ENCODE data around the gene FNDC3B.

FNDC3B gene

DNA sequence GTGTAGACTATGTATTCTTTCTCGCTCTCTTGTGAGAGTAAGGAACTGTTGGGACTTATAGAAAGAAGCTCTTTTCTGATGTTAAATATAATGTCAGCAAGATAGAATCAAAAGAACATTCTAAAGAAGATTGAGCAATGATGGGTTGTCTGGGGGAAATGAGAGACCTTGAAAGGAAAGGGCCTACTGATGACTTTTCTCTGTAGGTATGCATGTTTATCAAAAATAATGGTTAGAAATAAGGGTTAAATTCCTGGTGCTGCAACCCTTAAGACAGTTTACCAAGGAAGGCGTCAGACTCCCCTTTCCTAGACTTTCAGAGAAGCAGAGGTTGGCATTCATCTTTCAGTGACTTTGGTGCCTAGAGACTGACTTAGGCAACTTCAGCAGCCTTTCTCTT, 339.1 kb downstream of the FNDC3B start:
- in situ Hi-C loops (cut with MboI; ENCODE audit: low sequenced_read_pairs) = no loop called here

DNA sequence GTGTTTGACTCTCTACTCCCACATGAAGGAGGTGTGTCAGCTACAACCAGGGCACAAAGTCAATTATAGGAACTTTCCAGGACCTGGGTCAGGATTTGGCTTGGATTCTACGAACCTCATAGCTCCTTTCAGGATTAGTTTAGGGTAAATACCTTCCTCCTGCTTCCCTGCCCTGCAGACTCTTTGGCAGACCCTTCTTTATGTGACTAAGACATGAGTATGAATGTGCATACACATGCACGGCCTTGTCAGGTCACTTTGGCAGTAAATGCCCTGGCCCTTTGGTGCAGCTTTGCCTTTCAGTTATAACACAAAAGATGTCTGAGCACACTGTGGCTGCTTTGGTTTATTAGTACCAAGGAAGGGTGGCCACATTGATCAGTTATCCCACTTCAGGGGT, 340.0 kb downstream of the FNDC3B start:
- in situ Hi-C loops (cut with MboI; ENCODE audit: low sequenced_read_pairs) = no loop called here

DNA sequence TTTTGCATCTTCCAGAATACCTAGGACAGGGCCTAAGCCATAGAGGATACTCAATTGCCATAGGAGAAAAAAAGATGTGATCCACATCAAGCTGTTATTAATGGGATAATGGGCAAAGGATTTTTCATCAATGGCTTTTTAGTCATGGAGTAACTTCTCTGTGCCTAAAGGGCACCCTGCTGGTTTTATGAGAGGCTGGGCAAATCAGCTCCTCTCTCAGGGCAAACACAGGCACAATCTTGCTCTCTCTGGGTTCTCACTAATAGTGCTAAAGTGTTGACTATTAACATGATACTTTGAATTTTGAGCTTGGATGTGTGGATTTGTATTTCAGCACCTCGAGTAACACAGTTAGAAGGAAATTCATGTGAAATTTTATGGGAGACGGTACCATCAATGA, 341.3 kb downstream of the FNDC3B start:
- in situ Hi-C loops (cut with MboI; ENCODE audit: low sequenced_read_pairs) = no loop called here

- in situ Hi-C loops (cut with MboI; ENCODE audit: low sequenced_read_pairs) = no loop called here
These were observed 344.0 kb downstream of the FNDC3B start for GRCh38 chr3:172383306-172383796.

- in situ Hi-C loops (cut with MboI; ENCODE audit: low sequenced_read_pairs) = no loop called here
These were observed 345.5 kb downstream of the FNDC3B start for GRCh38 chr3:172384836-172385235.

- in situ Hi-C loops (cut with MboI; ENCODE audit: low sequenced_read_pairs) = no loop called here
These were observed 348.4 kb downstream of the FNDC3B start for GRCh38 chr3:172387728-172388127.

- in situ Hi-C loops (cut with MboI; ENCODE audit: low sequenced_read_pairs) = no loop called here
These were observed 349.2 kb downstream of the FNDC3B start for GRCh38 chr3:172388412-172389078.

- in situ Hi-C loops (cut with MboI; ENCODE audit: low sequenced_read_pairs) = no loop called here
These were observed 351.4 kb downstream of the FNDC3B start for GRCh38 chr3:172390792-172391191.

DNA sequence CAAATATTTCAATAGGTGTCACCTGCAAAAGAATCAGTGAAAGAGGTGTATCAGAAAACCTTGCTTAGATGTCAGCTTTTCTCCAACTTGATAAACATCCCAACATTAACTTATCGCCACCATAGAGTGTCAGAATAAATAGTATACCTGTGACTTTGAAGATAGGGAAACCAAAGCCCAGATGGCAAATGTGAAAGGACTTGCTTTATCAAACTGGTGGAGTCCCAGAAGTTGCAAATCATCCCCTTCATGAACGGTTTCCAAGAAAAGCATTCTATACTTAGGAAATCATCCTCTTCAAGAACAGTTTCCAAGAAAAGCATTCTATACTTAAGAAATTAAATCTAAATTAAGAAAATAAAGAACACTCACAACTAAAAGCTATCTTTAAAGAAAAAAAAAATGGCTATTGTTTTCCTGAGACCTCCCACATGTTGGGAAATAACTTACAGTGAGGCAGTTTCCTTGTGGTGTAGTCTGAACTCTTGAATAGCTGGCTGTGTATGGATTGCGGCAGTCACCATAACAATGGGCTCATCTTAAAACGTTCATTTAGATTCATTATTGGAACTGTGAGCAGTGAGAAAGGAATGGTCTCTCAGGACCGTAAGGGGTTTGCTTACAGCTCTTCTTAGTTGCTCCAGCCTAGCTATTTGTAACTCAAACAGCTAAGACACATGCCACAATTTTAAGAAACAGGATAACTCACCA, 352.4 kb downstream of the FNDC3B start:
- in situ Hi-C loops (cut with MboI; ENCODE audit: low sequenced_read_pairs) = no loop called here

DNA sequence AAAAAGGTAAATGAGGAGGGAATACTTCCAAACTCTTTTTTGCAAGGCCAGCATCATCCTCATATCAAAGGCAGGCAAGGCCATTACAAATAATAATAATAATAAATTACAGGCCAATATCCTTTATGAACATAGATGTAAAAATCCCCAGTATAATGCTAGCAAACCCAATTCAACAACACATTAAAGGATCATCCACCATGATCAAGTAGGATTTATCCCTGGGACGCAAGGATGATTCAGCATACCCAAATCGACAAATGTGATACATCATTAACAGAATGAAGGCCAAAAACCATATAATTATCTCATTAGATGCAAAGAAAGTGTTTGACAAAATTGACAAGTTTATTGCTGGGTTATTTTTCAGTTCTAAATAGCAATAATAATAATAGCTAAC, 355.3 kb downstream of the FNDC3B start:
- in situ Hi-C loops (cut with MboI; ENCODE audit: low sequenced_read_pairs) = no loop called here

DNA sequence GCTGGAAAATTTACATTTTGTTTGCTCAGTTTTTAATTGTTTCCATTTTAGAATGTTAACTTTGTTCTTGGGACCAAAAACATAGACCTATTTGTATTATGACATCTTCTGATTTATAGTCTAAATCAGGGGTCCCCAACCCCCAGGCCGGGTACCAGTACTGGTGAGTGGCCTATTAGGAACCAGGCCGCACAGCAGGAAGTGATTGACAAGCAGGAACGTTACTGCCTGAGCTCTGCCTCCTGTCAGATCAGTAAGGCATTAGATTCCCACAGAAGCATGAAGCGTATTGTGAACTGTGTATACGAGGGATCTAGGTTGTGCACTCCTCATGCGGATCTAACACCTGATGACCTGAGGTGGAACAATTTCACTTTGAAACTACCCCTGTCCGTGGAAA, 357.0 kb downstream of the FNDC3B start:
- in situ Hi-C loops (cut with MboI; ENCODE audit: low sequenced_read_pairs) = no loop called here

DNA sequence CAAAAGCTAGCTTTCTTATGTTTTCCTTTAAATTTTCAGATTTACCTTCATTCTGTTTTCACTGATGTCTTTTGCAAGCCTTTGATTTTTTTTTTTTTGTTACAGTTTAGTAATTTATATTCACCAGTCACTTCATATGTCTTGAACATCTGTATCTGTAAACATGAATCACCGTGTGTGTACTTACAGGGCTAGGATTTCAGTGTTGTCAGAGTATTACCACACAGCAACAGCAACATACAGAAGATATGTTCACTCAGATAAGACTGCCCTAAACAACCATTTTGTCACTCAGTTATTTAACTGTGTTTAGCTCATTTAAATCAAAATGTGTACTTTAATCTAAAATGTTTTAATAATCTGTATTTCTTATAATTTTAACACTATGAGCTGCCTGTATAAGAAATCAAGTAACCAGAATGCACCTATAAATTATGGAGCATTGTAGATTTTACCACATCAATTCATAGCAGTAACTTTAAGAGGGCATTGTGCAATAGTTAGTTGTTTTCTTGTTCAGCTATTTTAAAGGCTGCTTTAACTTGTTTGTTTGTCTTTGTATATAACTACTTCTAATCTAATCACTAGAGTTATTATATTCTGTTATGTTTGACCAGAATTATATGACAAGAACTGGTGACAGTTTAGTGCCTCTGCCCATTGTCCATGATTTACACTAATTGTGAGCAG, 358.5 kb downstream of the FNDC3B start:
- in situ Hi-C loops (cut with MboI; ENCODE audit: low sequenced_read_pairs) = no loop called here

GRCh38 chr3:172398484-172398883, 359.1 kb downstream of the FNDC3B start:
- in situ Hi-C loops (cut with MboI; ENCODE audit: low sequenced_read_pairs) = no loop called here

DNA sequence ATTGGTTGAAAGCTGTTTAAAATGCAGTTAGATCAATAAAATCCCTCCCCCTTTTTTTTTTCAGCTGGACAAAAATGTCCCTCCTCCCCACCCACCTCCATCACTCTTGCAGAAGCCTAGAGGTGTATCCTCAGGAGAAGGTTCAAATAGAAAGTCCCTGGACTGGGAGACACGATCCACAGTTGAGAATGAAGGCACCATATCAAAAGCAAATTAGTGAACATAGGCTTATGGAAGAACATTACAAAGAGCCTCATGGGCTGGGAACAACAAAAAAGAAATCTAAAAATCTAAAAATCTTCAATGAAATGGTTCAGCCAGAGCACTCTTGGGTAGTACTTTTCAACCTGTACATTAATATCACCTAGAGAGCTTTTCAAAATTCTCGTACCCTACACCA, 362.7 kb downstream of the FNDC3B start:
- in situ Hi-C loops (cut with MboI; ENCODE audit: low sequenced_read_pairs) = no loop called here

GRCh38 chr3:172402892-172403643, 363.7 kb downstream of the FNDC3B start:
- in situ Hi-C loops (cut with MboI; ENCODE audit: low sequenced_read_pairs) = no loop called here

DNA sequence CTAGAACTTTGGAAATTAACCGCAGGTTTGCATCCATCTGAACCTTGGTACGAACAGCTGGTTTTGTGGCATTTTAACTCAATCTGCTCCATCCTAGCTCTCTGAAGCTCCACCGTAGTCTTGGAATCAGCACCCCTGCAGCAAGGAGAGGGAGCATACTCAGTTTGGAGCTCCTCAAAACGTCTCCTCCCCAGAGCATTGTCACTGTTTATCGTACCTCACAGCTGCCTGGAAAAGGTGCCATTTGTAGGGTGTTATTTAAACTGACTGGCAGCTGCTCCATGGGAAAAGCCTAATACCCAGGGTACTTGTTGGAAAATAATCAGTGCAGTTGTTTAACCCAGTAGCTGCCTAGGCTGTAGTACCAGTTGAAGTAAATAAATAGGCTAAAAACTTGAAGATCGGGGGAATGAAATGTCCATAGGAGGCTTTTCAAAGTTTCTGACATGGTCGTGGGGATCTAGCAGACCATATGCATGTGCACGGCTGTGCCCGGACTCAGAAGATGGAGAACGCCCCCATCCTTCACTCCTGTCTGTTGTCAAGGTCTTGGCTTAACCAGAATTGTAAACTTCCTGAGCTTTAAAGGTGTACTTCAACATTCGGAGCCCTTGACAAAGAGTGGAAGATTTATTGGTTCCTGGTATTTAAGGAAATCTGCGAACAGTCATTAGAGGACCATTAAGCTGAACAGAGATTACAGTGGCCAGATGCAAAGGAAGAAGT, 365.0 kb downstream of the FNDC3B start:
- in situ Hi-C loops (cut with MboI; ENCODE audit: low sequenced_read_pairs) = no loop called here

GRCh38 chr3:172405914-172406313, 366.5 kb downstream of the FNDC3B start:
- in situ Hi-C loops (cut with MboI; ENCODE audit: low sequenced_read_pairs) = no loop called here

GRCh38 chr3:172407872-172408271, 368.5 kb downstream of the FNDC3B start:
- in situ Hi-C loops (cut with MboI; ENCODE audit: low sequenced_read_pairs) = no loop called here

DNA sequence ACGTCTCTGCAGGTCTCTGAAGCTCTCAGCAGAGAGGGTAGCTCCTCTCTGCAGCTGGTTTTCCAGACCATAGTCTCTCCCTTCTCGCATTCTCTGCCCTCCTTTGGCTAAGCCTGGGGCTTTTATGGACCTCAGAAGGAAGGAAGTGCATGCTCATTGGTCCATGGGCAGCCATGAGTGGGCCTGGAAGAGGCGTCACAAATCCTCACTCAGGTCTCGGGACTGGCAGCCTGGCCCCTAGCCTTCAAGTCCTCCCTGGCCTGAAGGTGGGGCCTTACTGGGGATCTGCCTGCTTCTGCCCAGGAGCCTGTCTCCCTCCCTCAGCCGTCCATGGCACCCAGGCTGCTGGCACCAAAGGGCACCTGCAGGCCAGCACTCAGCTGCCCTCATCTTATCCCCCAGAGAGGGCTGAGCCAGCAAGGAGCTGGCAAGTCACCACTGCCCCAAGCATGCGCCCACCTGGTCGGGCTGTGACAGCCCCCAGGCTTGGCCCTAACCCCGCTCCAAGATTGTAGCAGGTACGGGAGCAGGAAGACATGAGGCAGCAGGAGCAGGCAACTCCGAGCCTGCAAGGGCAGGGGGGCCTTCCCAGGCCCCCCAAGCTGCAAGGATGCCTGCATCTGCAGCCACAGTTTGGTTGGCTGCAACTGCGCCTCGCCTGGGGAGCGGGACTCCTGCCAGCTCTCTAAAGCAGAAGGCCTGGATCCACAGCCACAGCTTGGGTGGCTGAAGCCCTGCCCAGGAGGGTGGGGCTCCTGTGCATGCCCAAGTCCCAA, 371.5 kb downstream of the FNDC3B start:
- in situ Hi-C loops (cut with MboI; ENCODE audit: low sequenced_read_pairs) = no loop called here

DNA sequence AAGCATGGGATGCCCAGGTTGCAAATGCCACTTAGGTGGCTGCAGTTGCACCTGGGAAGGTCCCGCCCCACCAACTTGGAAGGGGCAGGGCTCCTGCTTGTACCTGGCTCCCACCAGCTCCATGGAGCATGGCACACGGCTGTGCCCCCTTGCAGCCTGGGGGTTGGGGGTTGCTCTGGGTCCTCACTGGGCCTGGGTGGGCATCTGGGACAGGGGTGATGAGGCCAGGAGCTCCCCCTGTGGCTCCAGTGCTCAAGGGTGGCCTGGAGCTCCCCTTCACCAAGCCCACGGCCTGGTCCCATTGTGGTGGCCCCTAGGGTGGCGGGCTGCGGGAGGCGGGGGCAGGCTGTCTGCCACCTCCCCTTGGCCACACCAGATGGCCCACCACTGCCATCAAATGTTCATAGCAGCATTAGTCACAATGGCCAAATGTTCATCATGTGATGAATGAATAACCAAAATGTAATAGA, 372.1 kb downstream of the FNDC3B start:
- in situ Hi-C loops (cut with MboI; ENCODE audit: low sequenced_read_pairs) = no loop called here
